NCI-H345 treated with DMSO at 0.1 percent for 48 hours (cell line): Measurements from ENCODE around the gene ZNF710.
"Not testable (repeated sequence)": the region's sequence is repeated elsewhere in the genome, so short reads cannot be mapped to it uniquely, and the experiment has no call there.

ENCODE experiments used
- DNase-seq: peaks from one replicate; lab custom pipeline; 2025; ENCODE audit not compliant: unreplicated experiment; lab: John Stamatoyannopoulos, UW

ZNF710 gene

DNA sequence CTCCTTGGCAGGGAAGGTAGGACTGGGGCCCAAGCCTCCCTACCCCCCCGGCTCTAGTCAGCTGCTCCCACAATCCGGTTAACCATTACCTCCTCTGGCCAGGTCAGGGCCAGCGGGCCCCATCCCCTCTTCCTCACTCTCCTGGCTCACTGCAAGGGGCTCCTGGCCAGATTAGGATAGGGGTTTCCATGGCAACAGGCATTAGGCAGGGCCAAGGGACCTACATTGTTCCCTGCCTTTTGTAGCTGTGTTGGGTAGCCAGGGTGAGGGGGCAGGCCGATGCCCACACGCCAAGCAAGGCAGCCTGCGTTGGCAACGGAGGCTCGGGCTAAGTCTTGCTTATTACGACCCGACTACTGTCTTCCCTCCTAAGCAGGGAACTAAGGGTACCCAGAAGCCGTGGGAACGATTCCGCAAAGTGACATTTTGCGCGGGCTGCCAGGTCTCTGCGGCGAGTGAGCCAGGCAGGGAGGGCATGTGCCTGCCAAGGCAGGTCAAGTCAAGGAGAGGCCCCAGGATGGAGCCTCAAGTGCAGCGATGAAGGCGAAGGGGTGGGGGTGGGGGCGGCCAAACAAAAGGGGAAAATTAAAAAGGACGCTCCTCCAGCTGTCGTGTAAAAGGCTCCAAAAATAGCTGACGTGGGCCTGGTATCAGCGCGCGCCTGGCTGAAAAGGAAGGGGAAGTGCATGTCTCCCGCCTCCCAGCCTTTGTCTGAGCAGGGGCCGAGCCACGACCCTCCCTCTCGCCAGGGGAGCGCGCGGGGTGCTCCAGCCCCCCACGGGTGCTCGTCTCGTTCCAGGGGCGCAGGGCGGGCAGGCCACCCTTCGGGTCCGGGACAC lies 100.2 kb downstream of the ZNF710 start:
- no peak for DNase-seq

DNA sequence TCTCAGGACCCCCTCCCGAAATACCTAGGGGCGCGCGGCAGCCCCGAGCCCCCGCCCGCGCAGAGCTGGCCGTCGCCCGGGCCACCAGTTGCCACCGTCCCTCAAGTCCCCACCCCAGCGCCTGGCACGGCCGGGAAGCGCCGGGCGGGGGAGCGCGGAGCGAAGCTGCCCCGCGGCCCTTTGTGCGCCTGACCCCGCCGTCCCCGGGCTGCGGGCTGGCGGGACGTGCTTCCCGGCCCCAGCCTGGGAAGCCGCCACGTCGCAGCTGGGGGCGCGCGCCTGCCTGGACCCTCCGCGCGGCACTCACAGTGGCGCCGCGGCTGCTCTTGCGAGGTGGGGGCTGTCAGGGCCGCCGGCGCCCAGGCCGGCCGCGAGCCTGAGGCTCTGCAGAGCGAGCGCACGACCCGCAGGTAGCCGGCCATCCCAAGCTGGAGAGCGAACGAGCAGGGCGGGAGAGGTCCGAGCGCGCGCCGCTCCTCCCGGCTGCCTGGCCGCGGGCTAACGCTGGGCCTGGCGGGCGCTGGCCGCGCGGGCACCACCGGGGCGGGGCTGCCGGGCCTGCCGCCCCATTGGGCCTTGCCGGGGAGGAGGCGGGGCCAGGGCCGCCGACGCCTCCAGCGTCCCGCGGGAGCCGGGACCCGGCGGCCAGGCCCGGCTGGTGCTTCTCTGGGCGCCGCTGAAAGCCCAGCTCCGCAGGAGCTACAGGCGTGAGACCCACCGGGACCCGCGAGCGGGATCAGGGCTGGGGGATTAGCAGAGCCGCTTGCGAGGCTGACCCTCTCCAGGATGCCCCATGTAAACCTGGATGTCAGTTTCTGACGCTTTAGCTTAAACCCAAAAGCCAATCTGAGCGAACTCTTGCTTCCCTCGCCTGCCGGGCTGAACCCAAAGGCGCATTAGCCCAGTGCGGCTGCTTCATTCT lies 101.1 kb downstream of the ZNF710 start, which contains the start of gene IDH2:
TSS of gene IDH2 (minus strand) at position 500 of the 922 bp plus-strand sequence. CDS start at position 422, 78 bp downstream.
- DNase-seq = peak; percentile 58

GRCh38 chr15:90103701-90104329 lies 102.7 kb downstream of the ZNF710 start:
- peak; percentile 37 for DNase-seq

DNA sequence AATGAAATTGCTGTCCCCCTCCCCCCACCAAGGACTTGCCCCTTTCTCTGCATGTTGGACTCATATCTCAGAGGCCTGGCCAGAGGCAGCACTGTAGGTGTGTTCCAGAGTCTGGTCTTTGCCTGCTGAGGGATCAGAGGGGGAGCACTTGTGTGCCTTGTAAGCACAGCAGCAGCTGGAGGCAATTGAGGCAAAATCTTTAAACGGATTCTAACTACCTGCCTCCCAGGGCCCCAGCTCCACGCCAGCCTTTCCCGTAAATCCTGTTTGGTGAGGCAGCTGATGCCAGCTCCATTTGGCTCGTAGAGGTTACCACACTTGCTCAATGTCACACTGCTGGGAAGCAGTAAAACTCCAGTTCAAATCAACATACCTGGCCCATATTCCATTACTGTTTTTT lies 103.4 kb downstream of the ZNF710 start:
- DNase-seq = no peak

DNA sequence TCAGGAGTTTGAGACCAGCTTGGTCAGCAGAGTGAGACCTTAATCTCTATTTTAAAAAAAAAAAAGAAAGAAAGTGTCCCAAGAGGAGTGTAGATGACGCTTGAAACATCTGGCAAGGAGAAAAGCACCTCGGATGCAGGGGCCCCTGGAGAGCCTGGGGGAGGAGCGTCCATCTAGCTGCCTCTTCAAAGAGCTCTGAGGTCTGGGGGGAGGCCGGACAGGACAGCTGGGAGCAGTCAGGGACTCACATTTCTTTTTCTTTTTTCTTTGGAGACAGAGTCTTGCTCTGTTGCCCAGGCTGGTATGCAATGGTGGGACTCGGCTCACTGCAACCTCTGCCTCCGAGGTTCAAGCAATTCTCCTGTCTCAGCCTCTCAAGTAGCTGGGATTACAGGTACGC lies 104.4 kb downstream of the ZNF710 start:
- no peak for DNase-seq

GRCh38 chr15:90106522-90107117 lies 105.5 kb downstream of the ZNF710 start:
- no peak for DNase-seq

DNA sequence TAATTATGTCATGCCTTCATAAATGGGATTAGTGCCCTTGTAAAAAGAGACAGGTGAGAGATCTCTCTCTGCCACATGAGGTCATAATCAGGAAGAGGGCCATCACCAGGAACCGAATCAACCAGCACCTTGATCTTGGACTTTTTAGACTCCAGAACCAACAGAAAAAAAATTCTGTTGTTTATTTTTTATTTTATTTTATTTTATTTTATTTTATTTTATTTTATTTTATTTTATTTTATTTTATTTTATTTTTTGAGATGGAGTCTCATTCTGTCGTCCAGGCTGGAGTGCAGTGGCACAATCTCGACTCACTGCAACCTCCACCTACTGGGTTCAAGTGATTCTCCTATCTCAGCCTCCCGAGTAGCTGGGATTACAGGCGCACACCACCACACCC lies 106.9 kb downstream of the ZNF710 start:
- not testable (repeated sequence) for DNase-seq

GRCh38 chr15:90109163-90109751 lies 108.1 kb downstream of the ZNF710 start:
- not testable (repeated sequence) for DNase-seq

- DNase-seq = no peak
Observed at GRCh38 chr15:90113166-90113565, 112.0 kb downstream of the ZNF710 start.

DNA sequence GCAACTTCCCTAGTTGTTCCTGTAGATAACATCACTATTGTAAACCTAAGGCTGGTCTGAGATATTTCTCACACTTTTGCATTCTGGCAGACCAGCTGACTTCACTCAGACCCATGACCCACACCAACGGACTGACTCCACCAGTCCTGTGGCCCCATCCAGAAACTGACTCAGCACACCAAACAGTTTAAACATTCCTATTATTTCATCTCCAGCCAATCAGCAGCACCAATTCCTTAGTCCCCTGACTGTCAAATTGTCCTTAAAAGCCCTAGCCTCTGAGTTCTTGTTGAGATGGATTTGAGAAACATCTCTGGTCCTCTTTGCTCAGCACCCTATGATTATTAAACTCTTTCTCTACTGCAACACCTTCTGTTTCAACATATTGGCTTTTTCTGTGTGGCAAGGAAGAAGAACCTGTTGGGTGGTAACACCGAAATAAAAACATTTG lies 113.4 kb downstream of the ZNF710 start:
- no peak for DNase-seq

DNA sequence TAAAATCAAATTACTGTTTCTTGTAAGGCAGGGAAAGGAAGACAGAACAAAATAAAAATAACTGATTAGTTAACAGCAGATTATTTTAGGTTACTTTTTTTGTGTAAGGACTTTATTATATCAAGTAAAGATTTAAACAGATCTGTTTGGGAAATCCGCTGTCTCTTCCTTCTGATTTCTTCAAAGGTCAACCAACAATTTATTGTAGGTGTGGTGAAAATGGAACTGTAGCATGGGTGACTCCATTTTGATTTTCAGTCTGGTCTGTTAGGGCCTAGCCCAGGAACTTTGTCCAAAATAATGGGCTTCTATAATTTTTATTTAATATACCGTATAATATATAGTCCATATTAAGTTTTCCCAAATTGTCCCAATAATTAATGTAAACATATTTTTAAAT lies 114.7 kb downstream of the ZNF710 start:
- DNase-seq = no peak

DNA sequence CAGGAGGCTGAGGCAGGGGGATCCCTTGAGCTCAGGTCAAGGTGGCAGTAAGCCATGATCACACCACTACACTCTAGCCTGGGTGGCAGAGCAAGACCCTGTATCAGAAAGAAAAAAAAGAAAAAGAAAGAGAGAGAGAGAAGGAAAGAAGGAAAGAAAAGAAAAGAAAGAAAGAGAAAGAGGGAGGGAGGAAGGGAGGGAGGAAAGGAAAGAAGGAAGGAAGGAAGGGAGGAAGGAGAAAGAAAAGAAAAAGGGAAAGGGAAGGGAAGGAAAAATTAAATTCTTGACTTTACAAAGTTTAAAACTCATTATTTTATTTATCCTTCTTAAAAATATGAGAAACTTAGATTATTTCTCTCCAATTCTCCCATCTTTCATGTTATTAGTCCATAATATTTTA lies 118.2 kb downstream of the ZNF710 start:
- no peak for DNase-seq

DNA sequence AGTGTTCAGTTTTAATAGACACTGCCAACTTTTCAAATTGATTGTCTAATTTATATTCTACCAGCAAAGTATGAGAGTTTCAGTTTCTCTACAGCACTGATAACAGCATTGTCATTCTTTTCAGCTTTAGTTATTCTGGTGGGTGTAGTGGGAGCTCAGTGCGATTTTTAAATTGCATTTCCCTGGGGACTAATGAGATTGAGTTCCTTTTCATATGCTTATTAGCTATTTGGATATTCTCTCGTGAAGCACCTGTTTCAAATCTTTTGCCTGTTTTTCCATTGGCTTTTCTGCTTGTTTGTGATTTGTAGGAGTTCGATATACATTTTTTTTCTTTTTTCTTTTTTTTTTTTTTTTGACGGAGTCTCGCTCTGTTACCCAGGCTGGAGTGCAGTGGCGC lies 120.0 kb downstream of the ZNF710 start:
- no peak for DNase-seq

DNA sequence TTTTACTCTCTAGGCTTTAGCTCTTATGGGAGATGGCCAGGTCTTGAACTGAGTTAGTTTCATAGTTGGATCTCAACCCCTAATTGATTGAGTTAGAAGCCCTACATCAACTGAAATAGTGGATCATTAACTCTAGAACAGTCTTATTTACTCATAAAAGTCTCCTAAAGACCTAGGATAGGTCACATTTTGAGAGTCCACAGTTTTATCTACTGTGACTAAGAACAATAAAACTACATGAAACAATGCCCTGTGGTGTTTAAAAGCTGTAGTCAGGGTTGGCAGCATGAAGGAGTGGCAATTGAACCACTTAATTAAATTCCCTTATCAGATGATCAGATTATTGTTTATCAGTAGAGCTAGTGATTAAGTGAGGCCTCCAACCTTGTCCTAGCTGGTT lies 123.4 kb downstream of the ZNF710 start:
- no peak for DNase-seq

DNA sequence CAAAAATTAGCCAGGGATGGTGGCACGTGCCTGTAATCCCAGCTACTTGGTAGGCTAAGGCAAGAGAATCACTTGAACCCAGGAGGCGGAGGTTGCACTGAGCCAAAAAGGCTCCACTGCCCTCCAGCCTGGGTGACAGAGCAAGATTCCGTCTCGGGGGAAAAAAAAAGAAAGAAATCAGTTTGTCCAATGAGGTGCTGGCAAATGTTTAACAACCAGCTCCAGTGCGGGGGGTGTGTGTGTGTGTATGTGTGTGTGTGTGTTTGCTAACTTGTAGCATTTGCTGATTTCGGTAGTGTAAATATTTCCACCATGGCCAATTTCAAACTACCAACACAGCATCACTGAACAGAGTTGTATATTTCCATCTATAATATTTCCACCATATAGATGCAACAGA lies 124.9 kb downstream of the ZNF710 start:
- no peak for DNase-seq

DNA sequence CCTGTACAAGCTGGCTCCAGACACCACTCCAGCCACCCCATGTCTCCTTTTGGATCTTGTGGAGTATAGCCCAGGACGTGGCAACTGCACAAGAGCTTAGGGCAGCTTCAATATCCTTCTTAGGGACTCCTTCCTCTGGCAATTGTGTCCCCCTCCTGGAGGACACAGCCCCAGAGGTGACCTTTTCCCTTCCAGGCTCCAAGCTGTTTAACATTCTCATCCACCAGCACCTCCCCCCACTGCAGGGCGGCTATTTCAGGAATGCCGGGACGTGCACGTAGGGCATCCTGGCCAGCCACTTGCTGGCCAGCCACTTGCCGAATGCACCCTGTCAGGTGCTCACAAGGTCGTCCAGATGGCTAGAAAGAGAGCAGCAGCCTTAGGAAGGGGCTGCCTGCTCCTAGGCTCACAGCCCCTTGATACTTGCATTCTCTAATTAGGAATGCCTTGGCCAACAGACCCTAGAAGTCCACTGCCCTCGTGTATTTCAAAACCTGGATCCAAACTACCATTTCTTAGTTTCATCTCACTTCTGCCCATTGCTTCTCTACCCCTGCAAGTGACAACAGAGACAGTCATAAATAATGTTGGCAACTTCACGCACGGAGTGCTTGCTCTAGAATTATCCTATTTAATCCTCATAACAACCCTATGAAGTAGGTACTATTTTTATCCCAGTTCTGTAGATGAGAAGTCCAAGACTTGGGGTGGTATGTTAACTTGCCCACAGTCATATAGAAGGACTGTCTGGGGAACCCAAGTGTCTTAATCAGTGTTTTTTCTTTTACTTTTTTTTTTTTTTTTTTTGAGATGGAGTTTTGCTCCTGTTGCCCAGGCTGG lies 125.7 kb downstream of the ZNF710 start:
- DNase-seq = no peak

DNA sequence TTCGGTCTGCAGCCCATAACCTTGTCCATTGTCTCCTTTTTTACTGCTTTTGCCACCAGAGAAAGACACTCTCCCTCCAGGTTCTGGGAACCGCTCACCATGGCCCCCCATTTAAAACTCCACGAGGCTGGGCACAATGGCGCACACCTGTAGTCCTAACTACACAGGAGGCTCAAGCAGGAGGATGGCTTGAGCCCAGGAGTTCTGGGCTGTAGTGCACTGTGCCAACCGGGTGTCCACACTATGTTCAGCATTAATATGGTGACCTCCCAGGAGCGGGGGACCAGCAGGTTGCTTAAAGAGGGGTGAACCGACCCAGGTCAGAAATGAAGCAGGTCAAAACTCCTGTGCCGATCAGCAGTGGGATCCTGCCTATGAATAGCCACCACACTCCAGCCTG lies 129.2 kb downstream of the ZNF710 start:
- no peak for DNase-seq
